H1 (cell line): ENCODE results near the gene EBF3. TPM values are rescaled to one million over a fixed set of nuclear protein-coding genes. Genes with fewer than 3 reads are reported as not detected.

Experiments
- CTCF ChIA-PET: fragments of 300-600 bp; sonication (Branson Sonifier 250); formaldehyde crosslinking; loops from one replicate; lab custom pipeline; 2021; ENCODE audit not compliant: partially characterized antibody; lab: Charles Lee
- POLR2A ChIA-PET: fragments of 300-600 bp; sonication (Branson Sonifier 250); formaldehyde crosslinking; loops from one replicate; lab custom pipeline; 2021; ENCODE audit warnings: inconsistent platforms; ENCODE audit not compliant: partially characterized antibody; lab: Charles Lee
- DNase-seq, 2 experiments: peaks; one replicate each; pipeline versions ENCODE4 v3.0.0 to v3.0.0-alpha.2; 2010 to 2022; ENCODE audit warnings: low spot score in 2 of 2, low read depth in 1 of 2, mixed read lengths in 1 of 2
- FAIRE-seq: peaks from 2 replicates; lab custom pipeline; 2011; peaks lifted over from hg19 to GRCh38; lab: Jason Lieb, UNC
- H2AFZ ChIP-seq: 2 replicates; pipeline ENCODE4 v1.8.1; 2012; ENCODE audit warnings: low read length, inconsistent platforms
- H2AK5ac ChIP-seq: 2 replicates; pipeline ENCODE4 v1.6.1; 2013; ENCODE audit warnings: low read depth, low read length
- H2BK120ac ChIP-seq: replicated peaks from 2 replicates; pipeline ENCODE3; 2013; ENCODE audit warnings: low read depth, low read length, inconsistent platforms
- H2BK12ac ChIP-seq: 2 replicates; pipeline ENCODE4 v1.6.1; 2013; ENCODE audit warnings: low read depth, low read length
- H2BK15ac ChIP-seq: 2 replicates; pipeline ENCODE4 v1.6.1; 2013; ENCODE audit warnings: low read length
- H2BK20ac ChIP-seq: 2 replicates; pipeline ENCODE4 v1.6.1; 2013; ENCODE audit warnings: low read length
- H2BK5ac ChIP-seq: 2 replicates; pipeline ENCODE4 v1.6.1; 2013; ENCODE audit warnings: low read depth, low read length
- H3K14ac ChIP-seq: 2 replicates; pipeline ENCODE4 v1.6.1; 2013; ENCODE audit warnings: inconsistent platforms; ENCODE audit not compliant: insufficient read length
- H3K18ac ChIP-seq: 2 replicates; pipeline ENCODE4 v1.6.1; 2013; ENCODE audit warnings: low read length; ENCODE audit errors: extremely low read depth
- H3K23ac ChIP-seq: 2 replicates; pipeline ENCODE4 v1.6.1; 2013; ENCODE audit warnings: inconsistent platforms; ENCODE audit not compliant: insufficient read length
- H3K23me2 ChIP-seq: 2 replicates; pipeline ENCODE4 v1.6.1; 2013; ENCODE audit warnings: low read depth, low read length
- H3K27ac ChIP-seq: 2 replicates; pipeline ENCODE4 v1.6.1; 2011; ENCODE audit warnings: low read depth, low read length, inconsistent platforms
- H3K27me3 ChIP-seq, 4 experiments: replicated peaks in 1 of 4; 1 replicate in 1 of 4; 2 replicates in 3 of 4; pipeline versions ENCODE4 v1.6.1 to v1.8.1; 2011 to 2013; ENCODE audit warnings: low read length in 3 of 4, mild to moderate bottlenecking in 3 of 4, inconsistent platforms in 2 of 4, mixed read lengths in 2 of 4, moderate library complexity in 1 of 4; ENCODE audit not compliant: control insufficient read depth in 3 of 4, insufficient read depth in 3 of 4; ENCODE audit errors: extremely low read depth in 1 of 4
- H3K36me3 ChIP-seq, 4 experiments: 2 replicates each; pipeline versions ENCODE4 v1.6.1 to v1.8.1; 2011 to 2013; ENCODE audit warnings: mild to moderate bottlenecking in 4 of 4, low read length in 3 of 4, moderate library complexity in 2 of 4, control low read depth in 1 of 4, inconsistent platforms in 1 of 4; ENCODE audit not compliant: insufficient read depth in 4 of 4, control insufficient read depth in 2 of 4
- H3K4ac ChIP-seq: replicated peaks from 2 replicates; pipeline ENCODE3; 2013; ENCODE audit warnings: low read length, low read depth, mixed read lengths, inconsistent platforms; ENCODE audit not compliant: insufficient read length
- H3K4me1 ChIP-seq, 4 experiments: replicated peaks in 1 of 4; 1 replicate in 1 of 4; 2 replicates in 3 of 4; pipeline versions ENCODE4 v1.6.1 to v1.8.1; 2011 to 2013; ENCODE audit warnings: low read length in 3 of 4, inconsistent platforms in 2 of 4, mixed read lengths in 1 of 4; ENCODE audit not compliant: insufficient read depth in 4 of 4, control insufficient read depth in 3 of 4
- H3K4me2 ChIP-seq, 2 experiments: 2 replicates each; pipeline versions ENCODE4 v1.6.1 to v1.8.1; 2011 to 2013; ENCODE audit warnings: low read depth in 2 of 2, low read length in 2 of 2, control low read depth in 1 of 2, inconsistent platforms in 1 of 2, mild to moderate bottlenecking in 1 of 2; ENCODE audit not compliant: insufficient read depth in 1 of 2
- H3K4me3 ChIP-seq, 4 experiments: fragments of 200-600, 300-600 bp in 1 of 4; sonication (generic), shearing (Covaris generic), sonication (Bioruptor Twin) in 1 of 4; 2 replicates each; pipeline versions ENCODE4 v1.5.1 to v1.8.1; 2011 to 2016; ENCODE audit warnings: low read length in 4 of 4, low read depth in 3 of 4, control low read depth in 2 of 4, inconsistent platforms in 2 of 4, mild to moderate bottlenecking in 2 of 4, mixed read lengths in 1 of 4, moderate library complexity in 1 of 4; ENCODE audit not compliant: insufficient read depth in 2 of 4; ENCODE audit errors: extremely low read depth in 1 of 4
- H3K56ac ChIP-seq: replicated peaks from 2 replicates; pipeline ENCODE3; 2013; ENCODE audit warnings: low read depth, mild to moderate bottlenecking, mixed read lengths, low read length, inconsistent platforms; ENCODE audit not compliant: insufficient read length
- H3K79me1 ChIP-seq: 2 replicates; pipeline ENCODE4 v1.6.1; 2013; ENCODE audit warnings: low read depth, low read length, control low read depth
- H3K79me2 ChIP-seq, 2 experiments: 2 replicates each; pipeline versions ENCODE4 v1.6.1 to v1.8.1; 2012 to 2013; ENCODE audit warnings: low read length in 2 of 2, mild to moderate bottlenecking in 2 of 2, inconsistent platforms in 1 of 2; ENCODE audit not compliant: insufficient read depth in 2 of 2, control insufficient read depth in 1 of 2
- H3K9ac ChIP-seq, 4 experiments: replicated peaks in 1 of 4; 1 replicate in 1 of 4; 2 replicates in 3 of 4; pipeline versions ENCODE4 v1.6.1 to v1.8.1; 2011 to 2013; ENCODE audit warnings: low read depth in 3 of 4, low read length in 3 of 4, control low read depth in 2 of 4, mild to moderate bottlenecking in 2 of 4, moderate library complexity in 2 of 4, inconsistent platforms in 1 of 4; ENCODE audit errors: extremely low read depth in 1 of 4
- H3K9me3 ChIP-seq, 2 experiments: 2 replicates each; pipeline versions ENCODE4 v1.6.1 to v1.8.1; 2012 to 2013; ENCODE audit warnings: mild to moderate bottlenecking in 2 of 2, moderate library complexity in 2 of 2, control low read depth in 1 of 2, inconsistent platforms in 1 of 2, low read depth in 1 of 2, low read length in 1 of 2, mixed read lengths in 1 of 2; ENCODE audit not compliant: insufficient read depth in 2 of 2
- H4K20me1 ChIP-seq, 2 experiments: replicated peaks in 1 of 2; 2 replicates each; pipeline versions ENCODE3 to v1.8.1; 2011 to 2013; ENCODE audit warnings: inconsistent platforms in 2 of 2, low read length in 2 of 2, mild to moderate bottlenecking in 1 of 2; ENCODE audit not compliant: insufficient read depth in 2 of 2, control insufficient read depth in 1 of 2
- H4K5ac ChIP-seq: 2 replicates; pipeline ENCODE4 v1.6.1; 2013; ENCODE audit warnings: low read length, low read depth, mixed read lengths, inconsistent platforms; ENCODE audit not compliant: insufficient read length
- H4K8ac ChIP-seq: 2 replicates; pipeline ENCODE4 v1.8.0; 2013; ENCODE audit warnings: mild to moderate bottlenecking, moderate library complexity, low read length, inconsistent platforms; ENCODE audit not compliant: insufficient read depth; ENCODE audit errors: extremely low read depth
- H4K91ac ChIP-seq: replicated peaks from 2 replicates; pipeline ENCODE3; 2013; ENCODE audit warnings: low read length, mixed read lengths, inconsistent platforms; ENCODE audit not compliant: insufficient read length
- CHD1 ChIP-seq: IDR thresholded peaks from 2 replicates; pipeline ENCODE4 v1.6.1; 2012; ENCODE audit warnings: low read depth, low read length, improper control_type of control experiment
- EGR1 ChIP-seq: IDR thresholded peaks from 2 replicates; pipeline ENCODE4 v1.6.1; 2011; ENCODE audit warnings: low read depth, low read length, borderline replicate concordance
- JUND ChIP-seq: IDR thresholded peaks from 2 replicates; pipeline ENCODE4 v1.6.1; 2011; ENCODE audit warnings: mild to moderate bottlenecking, improper control_type of control experiment, low read length
- TBP ChIP-seq: IDR thresholded peaks from 2 replicates; pipeline ENCODE4 v1.6.1; 2011; ENCODE audit warnings: low read depth, low read length, improper control_type of control experiment
- WGBS, 2 experiments: shearing (Covaris generic) in 1 of 2; methylation state at CpG; one replicate each; pipeline versions ENCODE4 v1.1.6 to v1.1.7; 2013 to 2015; ENCODE audit warnings: low lambda C conversion rate in 2 of 2, mixed read lengths in 2 of 2, inconsistent platforms in 1 of 2, low coverage in 1 of 2, missing lambda C conversion rate in 1 of 2; ENCODE audit not compliant: insufficient replicate concordance in 2 of 2, insufficient coverage in 1 of 2, insufficient read length in 1 of 2; ENCODE audit errors: extremely low coverage in 1 of 2, missing lambda C conversion rate in 1 of 2; 5-methylcytosine and 5-hydroxymethylcytosine counted together
- polyA plus RNA-seq, 7 experiments: library from polyadenylated mRNA; depleted of rRNA in 3 of 7; stranded (reverse) in 5 of 7; unstranded in 2 of 7; fragments of >200 nt in 5 of 7; fragments of 200-250 nt in 2 of 7; gene quantifications; 1 replicate in 5 of 7; 2 replicates in 1 of 7; 4 replicates in 1 of 7; pipeline versions ENCODE4 v1.2.1 to v1.2.3, GENCODE V29; 2011 to 2013; ENCODE audit warnings: missing spikeins in 2 of 7, mixed read lengths in 2 of 7
- total RNA-seq: library from RNA; stranded (reverse); fragmentation: NEBNext Ultra II Directional; extraction: Animal tissue kit (Norgen Biotek cat#: 25700); gene quantifications from 2 replicates; pipeline ENCODE4 v1.2.1, GENCODE V29; 2021

EBF3 gene
- total and polyA plus RNA-seq, 2 of the 8 experiments (the other 6 are each of a cell fraction or from before 2014, with no cell fraction given) = 0.08 to 0.26 TPM

DNA sequence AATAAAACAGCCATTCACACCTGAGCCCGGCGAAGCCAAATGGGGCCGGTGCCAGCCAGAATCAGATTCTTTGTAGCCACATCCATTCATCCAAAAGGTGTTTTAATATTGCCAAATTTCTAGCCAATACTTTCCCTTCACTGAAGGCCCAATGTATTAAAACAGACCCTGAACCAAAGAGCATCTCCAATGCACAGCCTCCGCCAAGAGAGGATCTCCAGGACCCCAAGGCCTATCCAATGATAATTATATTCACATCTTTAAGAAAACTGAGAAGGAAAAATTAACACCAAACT lies 12.2 kb downstream of the EBF3 start:
- H3K9me3 ChIP-seq = no peaks in the 10 kb centered on the region
- TF ChIP-seq TBP (no peak), JUND (no peak), CHD1 (no peak), EGR1 (no peak)
- H3K79me1 ChIP-seq = no peaks in the 10 kb centered on the region
- no peak overlapping the region for H2BK15ac ChIP-seq
- no peak overlapping the region for H3K18ac ChIP-seq
- H4K5ac ChIP-seq = no peak overlapping the region
- FAIRE-seq = no peak
- H3K79me2 ChIP-seq = no peaks in the 10 kb centered on the region
- H3K4me1 ChIP-seq = peaks cover 5 to 14% (median 10%) of the 10 kb centered on the region in 4 experiments
- no peaks in the 10 kb centered on the region for H3K23me2 ChIP-seq
- WGBS, 2 experiments = 95% methylated on average over 4 of the region's 4 CpGs; no CpG with 5 or more reads in 1 of the 2 experiments
- no peaks in the 10 kb centered on the region for H3K36me3 ChIP-seq
- H3K23ac ChIP-seq = no peak overlapping the region
- H3K4me2 ChIP-seq = no peak overlapping the region
- no peak overlapping the region for H2AFZ ChIP-seq
- H3K27ac ChIP-seq = no peak overlapping the region
- H3K4ac ChIP-seq = no peak overlapping the region
- no peak overlapping the region for H3K9ac ChIP-seq
- H3K27me3 ChIP-seq = peaks cover 9 to 43% (median 36%) of the 10 kb centered on the region in 4 experiments
- H2BK5ac ChIP-seq = no peak overlapping the region
- CTCF ChIA-PET = interaction anchor here (0.8 to 2.7 kb wide), 5 partner anchors 63 to 176 kb away, joined by 3 to 11 read pairs (median 5); no protein-coding TSS in a partner anchor
- no peak overlapping the region for H2AK5ac ChIP-seq
- H4K91ac ChIP-seq = no peak overlapping the region
- H3K4me3 ChIP-seq = no peak overlapping the region
- no peak overlapping the region for H4K8ac ChIP-seq
- H4K20me1 ChIP-seq = peaks cover under 1 to 3% of the 10 kb centered on the region in 2 experiments
- H3K56ac ChIP-seq = no peak overlapping the region
- no peak overlapping the region for H2BK20ac ChIP-seq
- no peak overlapping the region for H2BK120ac ChIP-seq
- H3K14ac ChIP-seq = no peak overlapping the region
- H2BK12ac ChIP-seq = no peak overlapping the region
- POLR2A ChIA-PET = no interaction called here
- DNase-seq = no peak
